A549 (cell line): Measurements from ENCODE around the gene PCSK5. TPM values are rescaled to one million over a fixed set of nuclear protein-coding genes. Genes with fewer than 3 reads are reported as not detected.

ENCODE experiments used
- ATAC-seq, 2 experiments: fragments of 200-7000 bp in 1 of 2; fragments of >200 bp in 1 of 2; cut with Nextera tagmentation in 1 of 2; cut with Tn5 transposase in 1 of 2; 3 replicates each; pipeline versions ENCODE4 v1.8.0 to v1.9.1; 2018 to 2020; ENCODE audit warnings: mild to moderate bottlenecking in 1 of 2, moderate library complexity in 1 of 2
- CTCF ChIA-PET: fragments of 300-600 bp; sonication (Branson Sonifier 250); formaldehyde crosslinking; extraction: SDS; loops from one replicate; lab custom pipeline; 2021; ENCODE audit warnings: antibody characterized with exemption, inconsistent platforms; lab: Yijun Ruan, JAX
- POLR2A ChIA-PET: fragments of 350-600 bp; formaldehyde crosslinking; extraction: SDS; loops from one replicate; lab custom pipeline; 2021; ENCODE audit warnings: antibody characterized with exemption, inconsistent platforms; lab: Yijun Ruan, JAX
- DNase-seq, 2 experiments: peaks; one replicate each; pipeline versions ENCODE4 v3.0.0 to v3.0.0-alpha.2; 2011 to 2016; ENCODE audit warnings: low read depth in 1 of 2, low spot score in 1 of 2
- FAIRE-seq: peaks from 2 replicates; lab custom pipeline; 2011; peaks lifted over from hg19 to GRCh38; lab: Jason Lieb, UNC
- H3K27ac ChIP-seq, 2 experiments: fragments of >200 bp; sonication (Bioruptor Twin); formaldehyde crosslinking; 3 replicates each; pipeline ENCODE4 v1.5.1; 2016 to 2017
- H3K4me1 ChIP-seq: fragments of >200 bp; sonication (Bioruptor Twin); formaldehyde crosslinking; 3 replicates; pipeline ENCODE4 v1.6.1; 2016
- H3K4me2 ChIP-seq: fragments of >200 bp; sonication (Bioruptor Twin); formaldehyde crosslinking; 3 replicates; pipeline ENCODE4 v1.6.1; 2016
- H3K4me3 ChIP-seq: fragments of >200 bp; sonication (Bioruptor Twin); formaldehyde crosslinking; 3 replicates; pipeline ENCODE4 v1.5.1; 2016
- H3K9me3 ChIP-seq: fragments of >200 bp; sonication (Bioruptor Twin); formaldehyde crosslinking; 3 replicates; pipeline ENCODE4 v1.6.1; 2016
- CBX2 ChIP-seq: fragments of 200-600 bp; sonication (generic); IDR thresholded peaks from 2 replicates; pipeline ENCODE4 v1.6.1; 2016; ENCODE audit warnings: low read depth, mild to moderate bottlenecking, borderline replicate concordance
- FOXS1 ChIP-seq: fragments of 250-450 bp; sonication (Bioruptor Pico); IDR thresholded peaks from 2 replicates; pipeline ENCODE4 v1.5.0; 2020; ENCODE audit warnings: mild to moderate bottlenecking, moderate library complexity
- HEYL ChIP-seq: fragments of 250-450 bp; sonication (Bioruptor Pico); IDR thresholded peaks from 2 replicates; pipeline ENCODE4 v1.8.0; 2021; ENCODE audit warnings: mild to moderate bottlenecking, moderate library complexity
- MAFK ChIP-seq: fragments of 450-650 bp; IDR thresholded peaks from 2 replicates; pipeline ENCODE4 v1.6.1; 2014; ENCODE audit not compliant: partially characterized antibody
- NR3C1 ChIP-seq: fragments of >200 bp; sonication (Bioruptor Twin); formaldehyde crosslinking; IDR thresholded peaks from 3 replicates; pipeline ENCODE4 v1.6.1; 2017
- PHF8 ChIP-seq: fragments of 200-600 bp; sonication (generic); IDR thresholded peaks from 2 replicates; pipeline ENCODE4 v1.6.1; 2016; ENCODE audit warnings: low read depth, mild to moderate bottlenecking, antibody characterized with exemption, moderate library complexity, borderline replicate concordance
- POLR2A ChIP-seq: IDR thresholded peaks from 2 replicates; pipeline ENCODE4 v1.6.1; 2012; ENCODE audit warnings: mild to moderate bottlenecking, low read length
- POLR2AphosphoS2 ChIP-seq: conservative IDR thresholded peaks from 2 replicates; pipeline ENCODE4 v1.6.1; 2012; ENCODE audit warnings: low read length, improper control_type of control experiment, inconsistent platforms
- TFCP2L1 ChIP-seq: fragments of 250-450 bp; sonication (Bioruptor Pico); IDR thresholded peaks from 2 replicates; pipeline ENCODE4 v1.5.0; 2021; ENCODE audit warnings: mild to moderate bottlenecking
- TP53 ChIP-seq: fragments of 250-450 bp; sonication (Bioruptor Pico); IDR thresholded peaks from 2 replicates; pipeline ENCODE4 v1.5.0; 2021; ENCODE audit warnings: mild to moderate bottlenecking, moderate library complexity
- ZFP36 ChIP-seq: fragments of 450-650 bp; IDR thresholded peaks from 2 replicates; pipeline ENCODE4 v1.6.1; 2014; ENCODE audit warnings: borderline replicate concordance; ENCODE audit not compliant: partially characterized antibody
- WGBS: methylation state at CpG from one replicate; pipeline ENCODE4 v1.1.6; 2017; ENCODE audit errors: missing lambda C conversion rate; 5-methylcytosine and 5-hydroxymethylcytosine counted together
- polyA plus RNA-seq, 4 experiments: library from polyadenylated mRNA; depleted of rRNA in 3 of 4; stranded (reverse); fragments of >200 nt; fragmentation: RNase III in 1 of 4; extraction: RNeasy Plus Mini Kit Qiagen cat#74134 plus additional on column Dnase treatment in 1 of 4; gene quantifications; 2 replicates in 3 of 4; 3 replicates in 1 of 4; pipeline ENCODE4 v1.2.3, GENCODE V29; 2011 to 2017
- TF ChIP-seq, protein P1 (sequence below): IDR thresholded peaks from 2 replicates; pipeline ENCODE4 v1.6.1; 2012
- TF ChIP-seq, protein P2 (sequence below): fragments of 150-350 bp; IDR thresholded peaks from 2 replicates; pipeline ENCODE4 v1.6.1; 2014; ENCODE audit warnings: low read depth, mild to moderate bottlenecking, low read length
- TF ChIP-seq, protein P3 (sequence below): fragments of 200-600 bp; sonication (generic); IDR thresholded peaks from 2 replicates; pipeline ENCODE4 v1.6.1; 2016; ENCODE audit warnings: antibody characterized with exemption, mild to moderate bottlenecking, moderate library complexity
- TF ChIP-seq, protein P4 (sequence below): fragments of 250-450 bp; sonication (Bioruptor Pico); IDR thresholded peaks from 2 replicates; pipeline ENCODE4 v1.5.0; 2020; ENCODE audit warnings: low read depth, mild to moderate bottlenecking, moderate library complexity

PCSK5 gene
- polyA plus RNA-seq, 2 of the 4 experiments (the other 2 are of a cell fraction) = 1.3 to 6.7 TPM

DNA sequence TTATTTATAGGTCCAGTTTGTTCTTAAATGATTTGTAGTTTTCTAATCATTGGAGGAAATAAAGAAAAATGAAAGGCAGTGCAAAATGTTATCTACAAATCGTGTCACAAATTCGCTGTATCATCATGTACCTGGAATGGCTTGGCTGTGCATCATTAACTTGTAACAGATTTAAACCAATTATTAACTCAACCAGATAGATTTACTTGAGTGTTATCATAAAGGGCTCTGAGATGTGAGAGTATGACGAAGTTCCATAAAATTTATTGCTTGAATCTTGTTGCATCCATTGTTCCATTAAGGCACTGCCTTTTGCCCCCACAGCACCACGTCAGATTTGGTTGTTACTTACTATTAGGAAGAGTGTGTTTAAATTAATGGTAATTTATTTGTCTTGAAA, 23.5 kb downstream of the PCSK5 start:
- WGBS = 19% methylated on average over 4 of the region's 4 CpGs
- FAIRE-seq (no peak), DNase-seq (no peak), ATAC-seq (no peak)
- CTCF ChIA-PET = no interaction called here
- Histone ChIP-seq H3K4me2 (peak overlapping the region; percentile 14; the same call in 1 of the 3 replicates), H3K4me3 (no peak overlapping the region), H3K9me3 (no peaks in the 10 kb centered on the region), H3K27ac (no peak overlapping the region), H3K4me1 (peaks cover 11% of the 10 kb centered on the region; the same call in 2 of the 3 replicates)
- TF ChIP-seq HEYL (CRISPR knock-in tag) (no peak), ZFP36 (no peak), MAFK (peak; percentile 63)
- POLR2A ChIA-PET = no interaction called here

DNA sequence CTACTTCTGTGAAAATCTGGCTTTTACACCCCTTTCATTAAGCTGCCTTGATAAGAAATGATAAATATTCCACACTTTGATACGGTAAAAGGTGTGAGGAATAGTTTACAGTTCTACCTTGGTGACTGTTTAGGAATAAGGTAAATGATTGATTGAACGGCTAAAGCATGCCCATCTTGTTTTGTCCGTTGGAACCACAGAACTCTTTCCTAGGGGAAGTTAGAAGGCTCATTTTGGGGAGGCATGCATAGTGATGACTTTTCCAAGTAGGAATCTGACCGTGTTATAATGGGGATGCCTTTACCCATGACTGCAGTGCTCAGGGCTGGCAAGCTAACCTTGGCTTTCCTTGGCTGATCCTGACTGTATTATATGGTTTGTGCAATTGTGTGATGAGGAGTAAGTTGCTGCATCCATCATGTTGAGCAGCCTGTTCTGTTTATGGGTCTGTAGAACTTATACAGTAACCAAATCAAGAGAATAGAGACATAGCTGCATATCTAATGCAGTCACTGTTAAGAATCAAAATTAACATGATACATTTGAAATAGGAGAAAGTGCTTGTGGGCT, 24.5 kb downstream of the PCSK5 start:
- H3K4me1 ChIP-seq = peaks cover 11% of the 10 kb centered on the region; the same call in 2 of the 3 replicates
- 34% methylated on average over 4 of the region's 4 CpGs for WGBS
- ATAC-seq = no peak
- ChIA-PET POLR2A (no interaction called here), CTCF (no interaction called here)
- no peak for TF ChIP-seq NR3C1
- no peak for TF ChIP-seq FOXS1 (CRISPR knock-in tag)
- TF ChIP-seq, protein P1, sequence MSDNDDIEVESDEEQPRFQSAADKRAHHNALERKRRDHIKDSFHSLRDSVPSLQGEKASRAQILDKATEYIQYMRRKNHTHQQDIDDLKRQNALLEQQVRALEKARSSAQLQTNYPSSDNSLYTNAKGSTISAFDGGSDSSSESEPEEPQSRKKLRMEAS = no peak
- no peak for TF ChIP-seq PHF8
- no peak for FAIRE-seq
- H3K4me3 ChIP-seq = no peak overlapping the region
- no peak for DNase-seq
- no peak overlapping the region for H3K4me2 ChIP-seq
- no peak overlapping the region for H3K27ac ChIP-seq
- H3K9me3 ChIP-seq = no peaks in the 10 kb centered on the region

DNA sequence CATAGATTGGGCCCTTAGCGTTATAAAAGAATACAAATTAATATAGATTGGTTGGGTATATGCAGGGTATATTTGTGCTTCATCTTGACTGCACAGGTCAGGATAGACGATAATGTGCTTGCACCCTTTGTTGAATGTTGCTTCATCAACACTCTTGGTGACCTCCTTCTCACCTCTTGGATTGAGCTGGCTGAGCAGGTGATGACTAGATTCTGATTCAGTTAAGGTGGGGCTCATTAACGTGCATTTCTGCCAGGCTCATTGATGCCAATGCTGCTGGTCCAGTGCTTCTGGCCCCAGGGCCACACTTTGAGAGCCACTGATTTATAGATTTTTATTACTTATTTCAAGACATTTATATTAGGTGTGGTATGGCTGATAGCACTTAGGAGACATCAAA, 27.7 kb downstream of the PCSK5 start:
- TF ChIP-seq, protein P2, sequence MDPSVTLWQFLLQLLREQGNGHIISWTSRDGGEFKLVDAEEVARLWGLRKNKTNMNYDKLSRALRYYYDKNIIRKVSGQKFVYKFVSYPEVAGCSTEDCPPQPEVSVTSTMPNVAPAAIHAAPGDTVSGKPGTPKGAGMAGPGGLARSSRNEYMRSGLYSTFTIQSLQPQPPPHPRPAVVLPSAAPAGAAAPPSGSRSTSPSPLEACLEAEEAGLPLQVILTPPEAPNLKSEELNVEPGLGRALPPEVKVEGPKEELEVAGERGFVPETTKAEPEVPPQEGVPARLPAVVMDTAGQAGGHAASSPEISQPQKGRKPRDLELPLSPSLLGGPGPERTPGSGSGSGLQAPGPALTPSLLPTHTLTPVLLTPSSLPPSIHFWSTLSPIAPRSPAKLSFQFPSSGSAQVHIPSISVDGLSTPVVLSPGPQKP = no peak
- TF ChIP-seq, protein P3, sequence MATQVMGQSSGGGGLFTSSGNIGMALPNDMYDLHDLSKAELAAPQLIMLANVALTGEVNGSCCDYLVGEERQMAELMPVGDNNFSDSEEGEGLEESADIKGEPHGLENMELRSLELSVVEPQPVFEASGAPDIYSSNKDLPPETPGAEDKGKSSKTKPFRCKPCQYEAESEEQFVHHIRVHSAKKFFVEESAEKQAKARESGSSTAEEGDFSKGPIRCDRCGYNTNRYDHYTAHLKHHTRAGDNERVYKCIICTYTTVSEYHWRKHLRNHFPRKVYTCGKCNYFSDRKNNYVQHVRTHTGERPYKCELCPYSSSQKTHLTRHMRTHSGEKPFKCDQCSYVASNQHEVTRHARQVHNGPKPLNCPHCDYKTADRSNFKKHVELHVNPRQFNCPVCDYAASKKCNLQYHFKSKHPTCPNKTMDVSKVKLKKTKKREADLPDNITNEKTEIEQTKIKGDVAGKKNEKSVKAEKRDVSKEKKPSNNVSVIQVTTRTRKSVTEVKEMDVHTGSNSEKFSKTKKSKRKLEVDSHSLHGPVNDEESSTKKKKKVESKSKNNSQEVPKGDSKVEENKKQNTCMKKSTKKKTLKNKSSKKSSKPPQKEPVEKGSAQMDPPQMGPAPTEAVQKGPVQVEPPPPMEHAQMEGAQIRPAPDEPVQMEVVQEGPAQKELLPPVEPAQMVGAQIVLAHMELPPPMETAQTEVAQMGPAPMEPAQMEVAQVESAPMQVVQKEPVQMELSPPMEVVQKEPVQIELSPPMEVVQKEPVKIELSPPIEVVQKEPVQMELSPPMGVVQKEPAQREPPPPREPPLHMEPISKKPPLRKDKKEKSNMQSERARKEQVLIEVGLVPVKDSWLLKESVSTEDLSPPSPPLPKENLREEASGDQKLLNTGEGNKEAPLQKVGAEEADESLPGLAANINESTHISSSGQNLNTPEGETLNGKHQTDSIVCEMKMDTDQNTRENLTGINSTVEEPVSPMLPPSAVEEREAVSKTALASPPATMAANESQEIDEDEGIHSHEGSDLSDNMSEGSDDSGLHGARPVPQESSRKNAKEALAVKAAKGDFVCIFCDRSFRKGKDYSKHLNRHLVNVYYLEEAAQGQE = no peak
- TF ChIP-seq MAFK (no peak), POLR2AphosphoS2 (no peak)
- TF ChIP-seq, protein P1 = no peak
- TF ChIP-seq, protein P4, sequence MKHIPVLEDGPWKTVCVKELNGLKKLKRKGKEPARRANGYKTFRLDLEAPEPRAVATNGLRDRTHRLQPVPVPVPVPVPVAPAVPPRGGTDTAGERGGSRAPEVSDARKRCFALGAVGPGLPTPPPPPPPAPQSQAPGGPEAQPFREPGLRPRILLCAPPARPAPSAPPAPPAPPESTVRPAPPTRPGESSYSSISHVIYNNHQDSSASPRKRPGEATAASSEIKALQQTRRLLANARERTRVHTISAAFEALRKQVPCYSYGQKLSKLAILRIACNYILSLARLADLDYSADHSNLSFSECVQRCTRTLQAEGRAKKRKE = no peak
- Histone ChIP-seq H3K9me3 (no peaks in the 10 kb centered on the region), H3K27ac (no peak overlapping the region), H3K4me2 (0 out of 3 replicates have a peak overlapping the region, but pooled peaks have one; percentile 0), H3K4me3 (no peak overlapping the region), H3K4me1 (peaks cover 8% of the 10 kb centered on the region; the same call in 2 of the 3 replicates)
- 32% methylated on average over 3 of the region's 3 CpGs for WGBS
- ChIA-PET POLR2A (no interaction called here), CTCF (no interaction called here)
- ATAC-seq (no peak), DNase-seq (no peak), FAIRE-seq (no peak)

DNA sequence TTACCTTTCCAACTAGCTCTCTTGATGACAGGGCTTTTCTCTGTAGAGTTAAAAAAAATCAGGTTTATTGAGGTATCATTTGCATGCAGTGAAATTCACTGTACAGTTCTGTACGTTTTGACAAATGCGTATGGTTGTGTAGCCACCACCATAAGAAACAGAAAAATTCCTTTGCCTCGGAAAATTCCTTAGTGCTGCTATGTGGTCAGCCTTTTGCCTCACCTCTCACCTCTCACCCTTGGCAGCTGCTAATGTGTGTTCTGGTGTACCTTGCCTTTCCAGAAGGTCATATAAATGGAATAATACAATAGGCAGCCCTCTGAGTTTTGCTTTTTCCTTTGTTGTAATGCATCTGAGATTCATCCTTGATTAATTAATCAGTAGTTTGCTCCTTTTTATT, 28.4 kb downstream of the PCSK5 start:
- no peak for DNase-seq
- CTCF ChIA-PET = no interaction called here
- H3K4me1 ChIP-seq = peaks cover 4% of the 10 kb centered on the region; the same call in 2 of the 3 replicates
- POLR2A ChIA-PET = no interaction called here
- FAIRE-seq = no peak
- no peaks in the 10 kb centered on the region for H3K9me3 ChIP-seq
- H3K27ac ChIP-seq = no peak overlapping the region
- 62% methylated on average over 3 of the region's 3 CpGs for WGBS
- no peak overlapping the region for H3K4me3 ChIP-seq
- no peak for TF ChIP-seq TFCP2L1 (CRISPR knock-in tag)
- no peak for TF ChIP-seq TP53
- no peak for TF ChIP-seq CBX2
- TF ChIP-seq POLR2A = no peak
- no peak for ATAC-seq
- H3K4me2 ChIP-seq = no peak overlapping the region
